OCI-LY1 (cell line): Measurements from ENCODE around the gene TKTL1.

Experiments
- H2AFZ ChIP-seq: fragments of 200-600 bp; sonication (generic), shearing (Covaris generic); 2 replicates; pipeline ENCODE4 v1.6.0; 2014; ENCODE audit warnings: antibody characterized with exemption, mild to moderate bottlenecking, low read length
- H3F3A ChIP-seq: fragments of 200-600 bp; sonication (generic), shearing (Covaris generic); 2 replicates; pipeline ENCODE4 v1.6.0; 2014; ENCODE audit warnings: mild to moderate bottlenecking, antibody characterized with exemption, low read length, moderate library complexity; ENCODE audit not compliant: insufficient read depth
- H3K27ac ChIP-seq: fragments of 200-600 bp; sonication (generic); 2 replicates; pipeline ENCODE4 v1.5.1; 2014; ENCODE audit warnings: low read length, mixed run types, mild to moderate bottlenecking, low read depth; ENCODE audit not compliant: poor library complexity, severe bottlenecking
- H3K27me3 ChIP-seq: fragments of 200-600 bp; sonication (generic); 2 replicates; pipeline ENCODE4 v1.6.0; 2014; ENCODE audit warnings: antibody characterized with exemption, mild to moderate bottlenecking, low read length, moderate library complexity; ENCODE audit not compliant: insufficient read depth
- H3K36me3 ChIP-seq: fragments of 200-600 bp; sonication (generic); 2 replicates; pipeline ENCODE4 v1.6.1; 2014; ENCODE audit warnings: mild to moderate bottlenecking, antibody characterized with exemption, low read length, moderate library complexity, mixed read lengths; ENCODE audit not compliant: insufficient read depth
- H3K4me1 ChIP-seq: fragments of 200-600 bp; sonication (generic); 2 replicates; pipeline ENCODE4 v1.5.1; 2014; ENCODE audit warnings: mild to moderate bottlenecking, low read length, moderate library complexity; ENCODE audit not compliant: insufficient read depth, severe bottlenecking
- H3K4me2 ChIP-seq: fragments of 200-600 bp; sonication (generic), shearing (Covaris generic); 2 replicates; pipeline ENCODE4 v1.6.1; 2014; ENCODE audit warnings: low read length
- H3K4me3 ChIP-seq: fragments of 200-600 bp; sonication (generic); 2 replicates; pipeline ENCODE4 v1.5.1; 2014; ENCODE audit warnings: low read length, low read depth, mild to moderate bottlenecking, mixed read lengths; ENCODE audit not compliant: poor library complexity, severe bottlenecking
- H3K79me2 ChIP-seq: fragments of 200-600 bp; shearing (Covaris generic); 2 replicates; pipeline ENCODE4 v1.6.1; 2016; ENCODE audit warnings: mixed run types, low read length, mixed read lengths; ENCODE audit not compliant: insufficient read depth
- H3K9ac ChIP-seq: fragments of 200-600 bp; sonication (generic), shearing (Covaris generic); 2 replicates; pipeline ENCODE4 v1.6.1; 2014; ENCODE audit warnings: mild to moderate bottlenecking, low read length, mixed read lengths
- H3K9me2 ChIP-seq: fragments of 200-600 bp; sonication (generic), shearing (Covaris generic); 2 replicates; pipeline ENCODE4 v1.6.1; 2014; ENCODE audit warnings: low read depth, mild to moderate bottlenecking, low read length, mixed read lengths
- H3K9me3 ChIP-seq: fragments of 200-600 bp; shearing (Covaris generic); 2 replicates; pipeline ENCODE4 v1.6.1; 2014; ENCODE audit warnings: low read length, mixed read lengths
- H4K20me1 ChIP-seq: fragments of 200-600 bp; sonication (generic), shearing (Covaris generic); 2 replicates; pipeline ENCODE4 v1.6.0; 2016; ENCODE audit warnings: mild to moderate bottlenecking, low read length; ENCODE audit not compliant: insufficient read depth
- EZH2 ChIP-seq: fragments of 200-600 bp; sonication (generic), shearing (Covaris generic); IDR thresholded peaks from 2 replicates; pipeline ENCODE4 v1.8.0; 2017; ENCODE audit warnings: borderline replicate concordance, mixed run types, mild to moderate bottlenecking, antibody characterized with exemption, low read length, moderate library complexity, mixed read lengths
- TF ChIP-seq, protein P1 (sequence below): fragments of 200-600 bp; sonication (generic), shearing (Covaris generic); IDR thresholded peaks from 2 replicates; pipeline ENCODE4 v1.5.1; 2017; ENCODE audit warnings: mild to moderate bottlenecking, antibody characterized with exemption, low read length, moderate library complexity, mixed read lengths

The TKTL1 gene

DNA sequence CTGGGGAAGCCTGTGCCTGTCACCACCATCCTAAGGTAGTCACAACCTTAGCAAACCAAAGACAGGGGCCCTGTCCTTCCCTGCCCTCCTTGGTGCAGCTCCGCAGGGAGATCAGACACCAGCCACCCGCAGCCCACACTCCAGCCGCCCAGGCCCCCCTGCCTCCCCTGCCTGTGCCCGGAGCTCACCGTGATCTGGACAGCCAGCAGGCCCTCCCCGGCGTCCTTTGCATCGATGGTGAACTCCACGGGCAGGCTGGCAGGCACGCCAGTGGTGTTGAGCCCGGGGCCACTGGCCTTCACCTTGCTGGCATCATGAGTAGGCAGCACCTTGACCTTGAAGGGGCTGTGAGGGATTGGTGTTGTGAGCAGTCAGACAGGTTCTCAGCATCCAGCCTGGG, 62.4 kb downstream of the TKTL1 start:
- Histone ChIP-seq H3K4me2 (no peak overlapping the region), H3K79me2 (no peaks in the 10 kb centered on the region), H3K27ac (no peak overlapping the region), H2AFZ (no peak overlapping the region), H3K9me3 (no peaks in the 10 kb centered on the region), H3K4me3 (no peak overlapping the region), H4K20me1 (no peaks in the 10 kb centered on the region), H3F3A (no peaks in the 10 kb centered on the region), H3K9ac (no peak overlapping the region), H3K27me3 (no peaks in the 10 kb centered on the region), H3K4me1 (no peaks in the 10 kb centered on the region), H3K9me2 (no peaks in the 10 kb centered on the region), H3K36me3 (peaks cover 44% of the 10 kb centered on the region)
- no peak for TF ChIP-seq EZH2
- TF ChIP-seq, protein P1, sequence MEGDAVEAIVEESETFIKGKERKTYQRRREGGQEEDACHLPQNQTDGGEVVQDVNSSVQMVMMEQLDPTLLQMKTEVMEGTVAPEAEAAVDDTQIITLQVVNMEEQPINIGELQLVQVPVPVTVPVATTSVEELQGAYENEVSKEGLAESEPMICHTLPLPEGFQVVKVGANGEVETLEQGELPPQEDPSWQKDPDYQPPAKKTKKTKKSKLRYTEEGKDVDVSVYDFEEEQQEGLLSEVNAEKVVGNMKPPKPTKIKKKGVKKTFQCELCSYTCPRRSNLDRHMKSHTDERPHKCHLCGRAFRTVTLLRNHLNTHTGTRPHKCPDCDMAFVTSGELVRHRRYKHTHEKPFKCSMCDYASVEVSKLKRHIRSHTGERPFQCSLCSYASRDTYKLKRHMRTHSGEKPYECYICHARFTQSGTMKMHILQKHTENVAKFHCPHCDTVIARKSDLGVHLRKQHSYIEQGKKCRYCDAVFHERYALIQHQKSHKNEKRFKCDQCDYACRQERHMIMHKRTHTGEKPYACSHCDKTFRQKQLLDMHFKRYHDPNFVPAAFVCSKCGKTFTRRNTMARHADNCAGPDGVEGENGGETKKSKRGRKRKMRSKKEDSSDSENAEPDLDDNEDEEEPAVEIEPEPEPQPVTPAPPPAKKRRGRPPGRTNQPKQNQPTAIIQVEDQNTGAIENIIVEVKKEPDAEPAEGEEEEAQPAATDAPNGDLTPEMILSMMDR = no peak

DNA sequence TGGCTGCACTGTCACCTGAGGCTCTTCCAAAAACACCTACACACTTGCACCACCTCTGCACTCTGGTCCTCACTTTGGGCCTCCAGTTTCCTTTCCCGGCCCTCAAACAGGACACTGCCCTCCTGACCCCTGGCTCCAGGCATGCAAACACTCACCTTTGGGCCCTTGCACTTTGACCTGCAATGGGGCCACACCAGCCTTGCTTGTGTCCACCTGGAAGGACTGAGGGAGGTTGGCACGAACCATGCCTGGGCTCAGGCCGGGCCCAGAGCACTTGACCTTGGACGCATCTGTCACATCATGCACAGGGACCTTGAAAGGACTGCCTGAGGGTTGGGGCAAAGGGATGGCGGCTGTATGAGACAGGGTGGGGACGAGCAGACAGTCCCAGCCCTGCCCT, 63.2 kb downstream of the TKTL1 start:
- Histone ChIP-seq H3K27ac (no peak overlapping the region), H3K9ac (no peak overlapping the region), H3K4me2 (no peak overlapping the region), H4K20me1 (no peaks in the 10 kb centered on the region), H3K79me2 (no peaks in the 10 kb centered on the region), H3K27me3 (no peaks in the 10 kb centered on the region), H3K4me1 (no peaks in the 10 kb centered on the region), H3K4me3 (no peak overlapping the region), H2AFZ (no peak overlapping the region), H3K9me2 (no peaks in the 10 kb centered on the region), H3F3A (no peaks in the 10 kb centered on the region), H3K9me3 (no peaks in the 10 kb centered on the region), H3K36me3 (peaks cover 37% of the 10 kb centered on the region)
- TF ChIP-seq EZH2 = no peak
- TF ChIP-seq, protein P1 = no peak

DNA sequence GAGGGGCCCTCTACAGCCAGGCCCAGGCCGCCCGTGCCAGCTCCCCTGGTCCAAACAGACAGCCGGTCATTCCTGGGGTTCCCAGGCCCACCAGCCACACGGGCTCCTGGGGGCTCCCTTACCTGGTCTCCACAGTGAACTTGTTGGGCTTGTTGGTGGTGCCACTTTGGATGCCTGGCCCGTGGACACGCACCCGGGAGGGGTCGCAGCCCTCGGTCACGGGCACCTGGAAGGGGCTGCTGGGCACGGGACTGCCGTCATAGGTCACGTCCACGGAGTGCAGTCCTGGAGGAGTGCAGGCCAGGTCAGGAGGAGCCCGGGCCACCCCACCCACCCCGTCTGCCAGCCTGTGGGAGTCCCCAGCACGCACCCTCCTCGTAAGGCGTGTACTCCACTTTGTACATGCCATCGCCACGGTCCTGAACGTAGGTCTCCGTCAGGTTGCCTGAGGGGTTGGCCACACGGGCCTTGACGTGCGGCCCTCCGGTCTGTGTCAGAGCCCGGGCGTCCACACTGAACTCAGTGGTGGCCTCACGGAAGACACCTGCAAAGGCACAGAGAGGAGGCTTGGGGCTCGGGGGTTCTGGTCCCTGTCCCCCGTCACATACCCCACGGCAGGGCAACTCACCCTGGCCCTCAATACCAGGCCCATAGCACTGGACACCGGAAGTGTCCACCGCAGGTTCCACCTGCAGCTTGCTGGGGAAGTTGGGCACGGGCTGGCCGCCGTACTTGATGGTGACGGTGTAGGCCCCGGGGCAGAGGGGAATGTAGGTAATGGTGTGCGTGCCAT, 64.0 kb downstream of the TKTL1 start:
- Histone ChIP-seq H3K9ac (no peak overlapping the region), H2AFZ (no peak overlapping the region), H3K27me3 (no peaks in the 10 kb centered on the region), H3K36me3 (peaks cover 31% of the 10 kb centered on the region), H3K9me2 (no peaks in the 10 kb centered on the region), H3K9me3 (no peaks in the 10 kb centered on the region), H3F3A (no peaks in the 10 kb centered on the region), H4K20me1 (no peaks in the 10 kb centered on the region), H3K4me3 (no peak overlapping the region), H3K4me2 (no peak overlapping the region), H3K79me2 (no peaks in the 10 kb centered on the region), H3K4me1 (no peaks in the 10 kb centered on the region), H3K27ac (no peak overlapping the region)
- TF ChIP-seq, protein P1 = no peak
- TF ChIP-seq EZH2 = no peak
